Ecto neural progenitor cell (in vitro differentiated cells): ENCODE results near the gene RAB20.
"Not testable (repeated sequence)": the region's sequence is repeated elsewhere in the genome, so short reads cannot be mapped to it uniquely, and the experiment has no call there.

Experiments
- DNase-seq: peaks from one replicate; pipeline ENCODE4 v3.0.0-alpha.2; 2018; ENCODE audit warnings: low spot score

The RAB20 gene

GRCh38 chr13:110554946-110555345, 6.6 kb downstream of the RAB20 start:
- DNase-seq: no peak

DNA sequence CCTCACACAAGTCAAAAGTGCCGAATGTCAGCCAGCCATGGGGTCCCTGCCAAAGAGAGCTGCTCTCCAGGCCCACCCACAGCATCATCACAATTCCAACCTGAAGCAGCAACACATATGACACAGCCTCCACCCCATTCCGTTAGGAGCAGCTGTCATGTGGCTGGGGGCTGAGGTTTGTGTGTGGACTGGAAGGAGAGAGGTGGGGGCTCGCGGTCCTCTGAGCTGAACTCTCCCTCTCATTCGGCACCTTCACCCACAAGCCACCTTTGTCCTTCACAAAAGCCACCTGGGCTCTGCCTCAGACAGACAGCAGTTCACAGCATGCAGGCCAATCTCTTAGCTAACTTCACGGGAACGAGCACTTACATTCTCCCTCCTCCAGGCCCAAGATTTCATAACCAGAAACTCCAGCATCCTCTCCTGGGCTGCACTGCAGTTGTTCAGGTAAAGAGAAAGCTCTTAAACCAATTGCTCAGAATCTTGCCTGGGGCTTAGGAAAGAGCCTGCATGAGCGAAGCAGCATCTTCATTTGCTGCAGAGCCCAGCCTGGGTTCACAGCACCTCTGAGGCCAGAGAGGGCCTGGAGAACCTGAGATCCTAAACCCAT, 7.2 kb downstream of the RAB20 start:
- DNase-seq: no peak

- DNase-seq: no peak
These were observed 8.1 kb downstream of the RAB20 start for GRCh38 chr13:110553417-110553816.

- no peak for DNase-seq
These were observed 8.8 kb downstream of the RAB20 start for GRCh38 chr13:110552767-110553166.

DNA sequence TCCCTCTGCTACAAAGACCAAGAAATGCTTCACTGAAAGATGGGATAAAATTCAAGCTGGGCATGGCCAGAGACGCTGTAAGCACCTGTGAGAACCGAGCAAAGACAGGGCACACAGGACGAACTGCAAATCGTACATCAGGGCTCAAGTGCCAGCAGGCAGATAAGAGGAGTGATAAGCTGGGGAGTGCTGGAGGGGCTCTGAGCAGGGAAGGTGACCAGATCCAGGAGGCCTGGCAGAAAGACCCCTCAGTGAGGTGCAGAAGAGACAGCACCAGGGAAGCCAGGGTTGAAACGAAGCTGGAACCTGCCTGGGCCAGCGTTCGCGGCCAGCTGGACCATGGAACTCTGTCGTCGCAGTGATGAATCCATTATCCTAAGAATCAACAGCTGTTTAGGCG, 10.2 kb downstream of the RAB20 start:
- no peak for DNase-seq

DNA sequence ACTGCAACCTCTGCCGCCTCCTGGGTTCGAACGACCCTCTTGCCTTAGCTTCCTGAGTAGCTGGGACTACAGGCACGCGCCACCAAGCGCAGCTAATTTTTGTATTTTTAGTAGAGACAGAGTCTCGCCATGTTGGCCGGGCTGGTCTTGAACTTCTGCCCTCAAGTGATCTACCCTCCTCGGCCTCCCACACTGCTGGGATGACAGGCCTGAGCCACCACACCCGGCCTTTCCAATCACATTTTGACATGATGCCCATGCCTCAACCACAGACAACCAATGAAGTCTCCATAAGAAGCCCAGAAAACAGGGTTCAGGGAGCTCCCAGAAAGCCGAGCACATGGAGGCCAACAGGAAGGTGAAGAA, 11.7 kb downstream of the RAB20 start:
- DNase-seq: no peak

- DNase-seq: no peak
These were observed 12.4 kb downstream of the RAB20 start for GRCh38 chr13:110548891-110549794.

DNA sequence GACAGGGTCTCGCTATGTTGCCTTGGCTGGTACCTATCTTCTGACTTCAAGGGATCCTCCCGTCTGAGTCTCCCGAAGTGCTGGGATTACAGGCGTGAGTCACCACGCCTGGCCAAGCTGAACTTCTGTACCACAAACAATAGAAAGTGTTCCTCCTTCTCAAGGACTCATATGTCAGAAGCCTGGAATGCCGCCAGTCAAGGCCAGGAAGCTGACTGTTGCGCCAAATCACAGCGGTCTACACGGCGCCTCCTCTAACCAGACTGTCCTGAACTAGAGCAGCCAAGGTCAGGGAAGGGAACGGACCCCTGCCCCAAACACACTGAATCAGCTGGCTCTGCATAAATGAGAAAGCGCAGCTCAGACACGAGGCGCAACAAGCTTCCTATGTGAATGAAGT, 14.6 kb downstream of the RAB20 start:
- no peak for DNase-seq

GRCh38 chr13:110546378-110546777, 15.1 kb downstream of the RAB20 start:
- no peak for DNase-seq

- no peak for DNase-seq
These were observed 19.2 kb downstream of the RAB20 start for GRCh38 chr13:110542169-110542796.

DNA sequence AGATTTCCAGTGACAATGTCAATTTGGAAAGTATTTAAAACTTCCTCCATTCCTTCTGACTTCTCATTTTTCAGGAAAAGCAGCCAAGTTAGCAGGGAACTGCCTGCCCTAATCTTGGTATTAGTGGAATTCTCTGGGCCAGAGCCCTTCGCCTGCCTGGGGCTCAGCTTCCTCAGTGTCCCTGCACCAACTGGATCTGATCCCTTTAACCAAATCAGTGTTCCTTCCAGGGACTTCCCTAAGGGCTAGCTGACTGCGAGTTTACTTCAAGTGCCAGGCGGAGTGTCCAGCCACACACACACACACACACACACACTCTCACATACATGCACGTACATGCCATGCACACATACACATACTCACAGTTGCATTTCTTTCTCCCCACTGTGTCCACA, 20.0 kb downstream of the RAB20 start:
- no peak for DNase-seq

DNA sequence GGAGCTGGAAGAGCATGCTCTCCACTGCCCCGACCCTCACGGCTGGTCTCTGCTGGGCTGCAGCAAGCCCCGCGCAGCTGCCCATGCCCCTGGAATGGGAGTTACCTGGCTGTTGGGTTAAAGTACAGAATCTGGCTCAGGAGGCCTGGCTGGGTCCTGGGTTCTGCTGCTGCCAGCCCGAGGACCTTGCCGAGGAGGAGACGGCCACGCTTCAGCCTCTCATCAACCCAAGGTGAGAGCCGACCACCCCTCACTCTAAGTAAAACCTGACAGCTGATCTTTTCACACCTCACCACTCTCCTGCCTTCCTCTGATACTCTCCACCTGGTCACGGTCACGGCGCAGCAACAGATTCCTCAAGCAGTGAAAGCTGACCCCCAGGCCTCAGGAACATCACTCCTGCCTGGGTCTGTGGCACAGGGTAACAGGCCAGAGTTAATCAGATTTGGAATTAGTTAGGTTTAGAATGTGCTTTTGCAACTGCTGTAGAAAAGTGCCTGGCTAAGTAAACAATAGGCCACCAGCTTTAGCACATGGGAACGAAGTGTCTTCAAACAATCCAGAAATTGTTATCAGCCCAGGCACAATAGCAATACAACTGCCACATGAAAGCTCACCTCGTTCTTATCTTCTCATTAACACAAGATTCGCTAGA, 20.5 kb downstream of the RAB20 start:
- no peak for DNase-seq

- no peak for DNase-seq
These were observed 21.6 kb downstream of the RAB20 start for GRCh38 chr13:110539894-110540293.

DNA sequence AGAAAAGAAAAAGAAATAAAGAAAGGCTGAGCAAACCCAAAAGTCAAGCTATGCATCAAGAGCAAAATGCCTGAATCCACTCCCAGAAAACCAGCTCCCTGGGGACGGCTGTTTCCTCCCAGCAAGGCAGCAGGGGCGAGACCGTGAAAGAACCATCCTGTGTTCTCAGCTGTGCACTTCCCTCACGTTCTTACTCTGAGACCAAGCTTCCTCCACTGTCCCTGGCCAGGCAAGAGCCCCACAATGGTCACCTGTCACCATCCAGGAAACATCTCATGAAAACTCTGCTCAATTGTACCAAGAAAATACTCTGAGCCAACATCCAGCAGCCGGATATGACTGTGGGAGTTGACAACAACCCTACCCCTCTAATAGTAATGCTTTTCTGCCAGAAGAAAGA, 22.9 kb downstream of the RAB20 start:
- no peak for DNase-seq

GRCh38 chr13:110536006-110536693, 25.4 kb downstream of the RAB20 start:
- no peak for DNase-seq

GRCh38 chr13:110535526-110535925, 26.0 kb downstream of the RAB20 start:
- DNase-seq: no peak

GRCh38 chr13:110533771-110534670, 27.5 kb downstream of the RAB20 start:
- no peak for DNase-seq

GRCh38 chr13:110532258-110532657, 29.3 kb downstream of the RAB20 start:
- not testable (repeated sequence) for DNase-seq

GRCh38 chr13:110531671-110532083, 29.8 kb downstream of the RAB20 start:
- no peak for DNase-seq

DNA sequence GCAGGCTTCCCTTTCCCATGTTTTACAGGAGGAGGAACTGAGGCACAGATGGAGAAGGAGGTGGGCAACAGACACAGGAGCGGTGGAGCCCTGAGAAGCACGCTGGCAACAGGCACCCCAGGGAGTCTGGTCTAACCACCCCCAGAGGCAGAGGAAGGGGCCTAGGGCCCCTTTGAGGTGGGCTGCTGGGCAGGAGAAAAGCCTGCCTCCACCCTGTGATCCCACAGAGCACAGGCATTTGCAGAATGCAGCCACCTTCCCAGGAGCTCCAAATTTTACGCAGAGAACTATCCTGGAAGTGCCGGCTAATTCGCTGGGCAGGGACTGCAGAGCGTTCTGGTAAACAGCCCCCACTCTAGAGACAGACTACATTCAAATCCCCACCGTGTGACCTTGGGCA, 30.4 kb downstream of the RAB20 start:
- DNase-seq: no peak
